GM19452 (cell line): Measurements from ENCODE around the gene SLC25A25.

Experiments used
- ATAC-seq: cut with Tn5 transposase; IDR thresholded peaks from one replicate; pipeline ENCODE4 v1.9.1; 2021; ENCODE audit not compliant: unreplicated experiment

SLC25A25 gene

GRCh38 chr9:128143525-128144238, 75.7 kb downstream of the SLC25A25 start:
- ATAC-seq = no peak

DNA sequence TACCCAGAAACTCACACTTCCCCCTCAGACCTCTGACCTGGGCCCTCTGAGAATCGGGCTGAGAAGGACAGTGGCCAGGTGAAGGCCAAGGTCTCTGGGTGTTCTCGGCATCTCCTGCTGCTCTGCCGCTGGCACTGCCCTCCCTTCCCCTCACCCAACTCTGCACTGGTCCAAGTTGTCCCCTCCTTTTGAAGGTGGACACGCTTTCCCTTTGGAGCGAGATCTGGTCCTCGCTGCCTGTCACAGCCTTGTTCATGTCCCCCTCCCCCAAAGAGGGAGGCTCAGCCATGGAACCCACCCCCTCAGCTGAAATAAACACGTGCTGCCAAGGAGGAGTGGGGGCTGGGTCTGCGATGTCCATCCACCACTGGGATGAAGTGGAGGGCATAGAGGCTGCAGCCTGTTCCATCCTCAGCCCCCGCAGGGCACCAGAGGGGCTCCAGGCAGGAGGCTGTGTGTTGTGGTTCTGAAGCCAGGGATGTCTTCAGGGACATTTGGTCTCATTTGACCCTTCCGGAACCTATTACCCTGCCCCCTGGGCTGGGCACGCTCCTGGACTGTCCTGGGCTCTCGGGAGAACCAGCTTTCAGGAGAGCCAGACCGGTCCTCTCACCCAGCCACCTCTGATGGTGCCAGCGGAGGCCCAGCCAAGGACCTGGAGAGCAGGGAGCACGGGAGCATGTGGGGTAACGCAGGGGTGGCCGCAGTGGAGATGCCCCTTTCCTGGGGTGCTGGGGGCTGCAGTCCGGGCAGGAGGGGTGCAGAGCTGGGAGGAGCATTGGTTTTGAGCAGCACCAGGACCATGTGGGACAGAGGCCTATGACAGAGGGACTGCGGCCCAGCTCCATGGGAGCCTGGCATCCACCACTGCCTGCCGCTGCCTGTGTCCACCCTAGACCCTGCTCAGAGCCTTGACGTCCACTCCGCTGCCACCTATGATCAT, 76.5 kb downstream of the SLC25A25 start:
- ATAC-seq = no peak

- no peak for ATAC-seq
Measured at GRCh38 chr9:128145536-128145935, 77.5 kb downstream of the SLC25A25 start.

DNA sequence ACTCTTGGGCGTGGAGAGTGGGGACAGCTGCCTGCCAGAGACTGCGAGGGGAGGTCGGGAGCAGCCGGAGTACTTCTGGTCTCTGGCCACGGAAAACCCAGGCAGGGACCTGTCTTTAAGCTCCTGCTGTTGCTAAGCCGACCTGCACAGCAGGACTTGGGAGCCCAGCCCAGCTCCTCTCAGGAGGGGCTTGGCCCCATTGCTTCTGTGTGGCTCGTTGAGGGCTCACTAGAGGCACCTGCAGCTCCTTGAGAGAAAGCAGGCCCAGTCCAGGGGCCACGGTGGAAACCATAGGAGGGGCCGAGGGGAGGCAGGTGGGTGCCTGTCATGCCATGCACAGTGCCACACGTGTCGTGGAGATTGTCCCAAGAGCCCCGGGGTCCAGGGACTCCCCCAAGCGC, 77.9 kb downstream of the SLC25A25 start:
- no peak for ATAC-seq

GRCh38 chr9:128146591-128147120, 78.6 kb downstream of the SLC25A25 start:
- ATAC-seq = no peak

GRCh38 chr9:128148509-128149000, 80.5 kb downstream of the SLC25A25 start:
- no peak for ATAC-seq

DNA sequence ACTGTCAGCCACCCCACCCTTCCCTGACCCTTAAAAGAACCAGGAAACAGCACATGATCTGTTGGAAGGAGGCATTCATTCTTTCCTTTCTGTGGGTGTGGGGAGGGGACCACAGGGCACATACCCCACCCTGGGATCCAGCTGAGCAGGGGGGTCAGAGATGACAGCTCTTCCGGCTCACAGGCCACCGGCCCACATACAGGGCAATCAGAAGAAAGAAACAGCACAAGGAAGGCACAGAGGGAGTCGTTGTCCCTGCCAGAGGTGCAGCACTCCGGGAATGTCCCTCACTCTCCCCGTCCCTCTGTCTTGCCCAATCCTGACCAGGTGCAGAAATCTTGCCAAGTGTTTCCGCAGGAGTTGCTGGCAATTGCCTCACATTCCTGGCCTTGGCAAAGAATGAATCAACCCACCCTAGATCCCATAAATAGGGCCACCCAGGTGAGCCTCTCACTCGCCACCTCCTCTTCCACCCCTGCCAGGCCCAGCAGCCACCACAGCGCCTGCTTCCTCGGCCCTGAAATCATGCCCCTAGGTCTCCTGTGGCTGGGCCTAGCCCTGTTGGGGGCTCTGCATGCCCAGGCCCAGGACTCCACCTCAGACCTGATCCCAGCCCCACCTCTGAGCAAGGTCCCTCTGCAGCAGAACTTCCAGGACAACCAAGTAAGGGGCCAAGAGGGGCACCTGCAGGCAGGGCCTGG, 81.1 kb downstream of the SLC25A25 start, which contains the start of gene LCN2:
LCN2 (plus strand) TSS at position 453 of the 701 bp plus-strand sequence; CDS start at position 526, 73 bp downstream.
- no peak for ATAC-seq

DNA sequence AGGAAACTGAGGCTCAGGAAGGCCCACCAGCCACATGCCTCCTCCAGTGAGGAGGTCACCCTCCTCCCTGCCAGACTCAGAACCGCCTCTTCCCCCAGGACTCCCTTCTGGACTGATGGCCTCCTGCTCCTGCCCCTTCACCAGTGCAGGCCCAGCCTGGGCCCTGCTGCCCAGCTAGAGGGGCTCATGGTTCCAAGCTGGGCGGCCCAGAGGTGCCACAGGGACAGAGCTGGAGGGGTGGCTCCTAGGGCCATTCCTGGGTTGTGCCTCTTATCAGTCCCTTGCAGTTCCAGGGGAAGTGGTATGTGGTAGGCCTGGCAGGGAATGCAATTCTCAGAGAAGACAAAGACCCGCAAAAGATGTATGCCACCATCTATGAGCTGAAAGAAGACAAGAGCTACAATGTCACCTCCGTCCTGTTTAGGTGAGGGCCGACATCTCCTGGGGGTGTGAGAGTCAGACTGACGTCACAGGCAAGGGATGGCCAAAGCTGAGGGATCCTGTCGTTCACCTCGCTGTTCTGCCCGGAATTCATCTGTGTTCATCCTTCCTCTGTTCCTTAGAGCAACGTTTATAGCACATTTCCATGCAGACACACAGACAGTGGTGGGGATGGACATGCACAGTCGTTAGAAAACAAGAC, 82.0 kb downstream of the SLC25A25 start:
- no peak for ATAC-seq

DNA sequence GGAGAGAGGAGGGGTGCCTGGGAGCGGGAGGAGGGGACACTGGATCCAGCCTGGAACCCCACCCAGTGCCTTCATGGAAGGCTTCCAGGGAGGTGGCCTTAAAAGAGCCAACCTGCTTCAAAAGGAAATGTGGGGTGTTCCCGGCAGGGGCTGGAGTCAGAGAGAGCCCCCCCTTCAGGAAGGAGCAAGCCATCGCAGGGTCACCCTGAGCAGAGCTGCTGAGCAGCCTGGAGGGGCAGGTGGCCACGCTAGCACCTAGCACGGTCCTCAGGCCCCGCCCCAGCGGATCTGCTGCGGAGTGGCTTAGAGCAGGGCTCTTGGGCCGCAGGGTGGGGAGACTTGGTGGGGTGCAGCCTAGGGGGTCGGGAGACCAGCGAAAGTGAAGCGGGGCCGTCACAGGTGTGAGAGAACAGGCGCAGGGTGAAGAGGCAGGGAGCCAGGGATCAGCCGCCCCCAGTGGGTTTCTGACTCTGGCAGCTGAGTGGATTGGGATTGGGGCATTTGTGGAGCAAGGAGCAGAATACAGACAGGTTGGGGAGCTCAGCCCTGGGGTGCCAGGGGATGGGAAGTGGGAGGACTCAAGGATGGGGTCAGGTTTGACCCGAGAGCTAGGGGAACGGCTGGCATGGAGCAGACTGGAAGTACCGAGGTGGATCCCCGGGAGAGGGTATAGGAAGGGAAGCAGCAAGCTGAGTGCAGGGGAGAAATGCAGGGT, 82.7 kb downstream of the SLC25A25 start:
- ATAC-seq = no peak

- ATAC-seq = no peak
Measured at GRCh38 chr9:128151309-128152132, 83.5 kb downstream of the SLC25A25 start.

DNA sequence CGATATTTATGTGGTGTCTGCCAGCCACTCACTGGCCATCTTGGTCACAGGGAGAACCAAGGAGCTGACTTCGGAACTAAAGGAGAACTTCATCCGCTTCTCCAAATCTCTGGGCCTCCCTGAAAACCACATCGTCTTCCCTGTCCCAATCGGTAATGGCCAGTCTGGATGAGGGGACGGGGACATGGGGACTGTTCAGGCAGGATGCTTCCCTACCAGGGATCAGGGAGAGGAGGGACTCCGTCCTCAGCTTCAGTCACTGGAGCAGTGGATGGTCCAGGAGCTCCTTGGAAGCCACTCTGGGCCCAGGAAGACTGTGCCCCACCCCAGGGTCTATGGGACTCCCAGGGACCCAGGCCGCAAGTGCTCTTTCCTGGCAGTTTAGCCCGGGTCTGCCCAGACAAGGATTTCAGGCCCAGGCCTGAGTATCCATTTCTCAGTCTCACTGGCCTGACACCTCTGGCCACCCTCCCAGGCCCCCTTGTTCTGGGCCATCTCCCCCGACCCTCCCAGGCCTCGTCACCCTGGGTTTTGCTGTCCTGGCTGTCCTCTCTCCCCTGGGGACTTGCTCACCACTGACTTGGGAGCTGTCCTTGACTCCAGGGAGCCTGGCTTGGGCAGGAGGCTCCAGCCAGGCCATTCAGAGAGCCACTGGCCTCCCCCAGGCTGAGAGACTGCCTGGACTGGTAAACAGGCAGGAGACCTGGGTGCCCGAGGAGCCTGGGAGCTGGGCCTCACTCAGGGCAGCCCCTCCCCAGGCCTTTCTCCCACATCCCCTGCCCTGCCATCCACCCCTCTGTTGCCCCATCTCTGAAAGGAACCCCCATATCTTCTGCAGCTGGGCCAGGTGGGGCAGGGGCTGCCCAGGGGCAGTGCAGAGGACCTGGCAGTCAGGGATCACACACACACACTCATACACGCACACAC, 84.4 kb downstream of the SLC25A25 start:
- no peak for ATAC-seq

GRCh38 chr9:128153060-128153946, 85.3 kb downstream of the SLC25A25 start:
- ATAC-seq = no peak

- no peak for ATAC-seq
Measured at GRCh38 chr9:128153947-128154695, 86.1 kb downstream of the SLC25A25 start.

DNA sequence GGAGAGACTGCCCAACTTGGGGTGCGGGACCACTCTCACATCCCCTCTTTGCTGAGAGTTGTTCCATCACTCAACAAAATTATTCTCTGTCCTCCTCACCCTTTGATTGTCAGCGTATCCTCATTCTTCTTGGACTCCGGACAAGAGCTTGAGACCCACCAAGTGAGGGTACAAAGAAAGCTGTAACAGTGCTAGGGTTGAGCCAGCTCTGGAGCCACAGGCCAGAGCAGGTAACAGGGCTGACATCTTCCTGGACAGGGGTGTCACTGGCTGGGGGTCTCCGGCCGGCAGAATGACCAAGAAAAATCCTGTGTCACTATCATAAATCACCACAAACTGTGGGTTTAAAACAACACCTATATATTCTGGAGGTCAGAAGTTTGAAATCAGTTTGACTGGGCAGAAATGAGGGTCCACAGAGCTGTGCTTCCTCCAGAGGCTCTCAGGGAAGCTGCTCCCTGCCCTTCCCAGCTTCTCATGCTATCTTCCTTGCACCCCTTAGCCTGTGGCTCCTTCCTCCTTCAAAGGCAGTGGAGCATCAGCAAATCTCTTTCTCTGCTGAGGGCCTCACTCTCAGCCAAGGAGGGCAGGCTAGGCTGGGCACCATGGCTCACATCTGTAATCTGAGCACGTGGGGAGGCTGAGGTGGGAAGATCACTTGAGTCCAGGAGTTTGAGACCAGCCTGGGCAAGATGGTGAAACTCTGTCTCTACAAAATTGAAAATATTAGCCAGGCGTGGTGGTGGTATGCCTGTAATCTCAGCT, 87.9 kb downstream of the SLC25A25 start:
- no peak for ATAC-seq
